ENCODE results near the gene WDR17. TPM values are rescaled to one million over a fixed set of nuclear protein-coding genes. Genes with fewer than 3 reads are reported as not detected.

The WDR17 gene
- 1 to 10 TPM; 6.2 to 8.1 (median 7.2) TPM for polyA plus RNA-seq (ENCODE audit: insufficient read length in 4 of 4)

DNA sequence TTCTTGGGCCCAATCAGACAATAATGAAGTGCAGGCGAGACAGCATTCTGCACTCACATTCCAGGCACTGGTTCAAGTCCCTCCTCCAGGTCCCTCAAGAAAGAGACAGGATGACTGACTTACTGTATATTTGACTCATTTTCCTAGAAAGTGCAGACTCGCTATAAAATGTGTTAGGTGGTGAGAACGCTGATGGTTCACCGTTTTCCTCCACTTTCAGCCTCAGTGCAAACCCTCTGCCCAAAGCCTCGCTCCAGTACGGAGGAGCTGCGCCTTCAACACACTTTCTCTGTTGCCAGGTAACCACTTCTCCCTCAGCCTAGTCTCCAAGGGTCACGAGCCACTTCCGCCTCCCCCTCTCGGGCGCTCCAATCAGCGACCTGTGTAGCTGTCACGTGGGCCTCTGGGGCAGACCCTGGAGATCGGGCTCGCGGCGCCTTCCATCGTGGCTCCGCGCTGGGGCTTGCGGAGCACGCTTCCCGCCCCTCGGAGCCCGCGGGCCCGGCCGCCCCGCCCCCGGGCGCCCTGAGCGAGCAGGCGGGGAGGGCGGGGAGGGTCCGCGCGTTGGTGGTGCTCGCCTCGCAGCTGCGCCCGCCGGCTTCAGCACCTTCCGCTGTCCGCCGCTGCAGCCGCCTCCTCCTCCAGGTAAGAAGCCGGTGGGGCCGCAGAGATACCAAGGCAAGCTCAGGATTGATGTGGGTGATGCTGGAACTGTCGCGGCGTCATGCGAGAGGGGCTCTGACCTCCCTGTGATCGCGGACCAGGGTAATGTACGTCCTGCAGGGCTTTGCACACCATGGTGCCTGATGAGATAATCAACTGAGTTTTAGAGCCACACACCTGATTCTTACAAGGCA, at the start of gene WDR17:
WDR17 (plus strand) TSS at position 407 of the 857 bp plus-strand sequence. CDS start 45,740 bp downstream, outside the sequence.
- DNase-seq (ENCODE audit: low read depth in 4 of 4, low spot score in 3 of 4): peak; percentile 49 to 80 (median 75)

DNA sequence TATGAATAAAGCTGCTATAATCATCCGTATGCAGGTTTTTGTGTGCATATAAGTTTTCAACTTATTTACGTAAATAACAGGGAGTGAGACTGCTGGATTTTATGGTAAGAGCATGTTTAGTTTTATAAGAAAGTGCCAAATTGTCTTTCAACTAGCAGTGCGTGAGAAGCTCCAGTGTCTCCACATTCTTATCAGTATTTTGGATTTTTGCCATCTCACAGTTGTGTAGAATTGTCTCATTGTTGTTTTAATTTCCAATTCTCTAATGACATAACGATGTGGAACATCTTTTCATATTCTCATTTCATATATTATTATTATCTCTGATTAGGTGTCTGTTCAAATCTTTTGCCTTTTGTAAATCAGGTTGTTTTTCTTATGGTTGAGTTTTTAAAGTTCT, 49.0 kb upstream of the WDR17 start:
- no peak for DNase-seq (ENCODE audit: low read depth in 4 of 4, low spot score in 3 of 4)

DNA sequence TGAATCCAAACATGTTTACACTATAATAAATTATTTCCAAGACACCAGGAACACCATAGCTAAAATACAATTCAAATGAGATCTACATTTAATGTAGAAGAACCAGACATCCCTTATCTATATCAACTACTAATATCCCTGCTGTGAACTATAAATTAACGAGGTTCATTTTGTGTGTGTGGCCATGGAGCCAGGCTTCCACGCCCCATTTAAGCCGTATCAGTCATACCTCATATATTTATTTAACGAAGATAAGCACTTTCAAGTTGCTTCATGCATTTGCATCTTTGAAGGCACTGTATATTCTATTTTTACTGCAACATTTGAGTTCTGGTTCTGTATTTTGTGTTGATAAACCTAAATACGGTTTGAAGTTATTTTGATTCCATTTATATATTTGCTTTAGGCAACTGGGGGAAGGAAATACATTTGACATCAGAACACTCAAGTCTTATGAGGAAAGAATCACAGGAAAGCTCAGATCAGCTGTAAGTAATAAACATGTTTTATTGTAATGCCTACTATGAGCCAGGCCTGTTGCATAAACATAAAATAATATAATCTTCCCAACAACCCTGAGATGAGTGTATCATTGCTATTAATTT, 45.1 kb upstream of the WDR17 start:
- no peak for DNase-seq (ENCODE audit: low read depth in 4 of 4, low spot score in 3 of 4)

DNA sequence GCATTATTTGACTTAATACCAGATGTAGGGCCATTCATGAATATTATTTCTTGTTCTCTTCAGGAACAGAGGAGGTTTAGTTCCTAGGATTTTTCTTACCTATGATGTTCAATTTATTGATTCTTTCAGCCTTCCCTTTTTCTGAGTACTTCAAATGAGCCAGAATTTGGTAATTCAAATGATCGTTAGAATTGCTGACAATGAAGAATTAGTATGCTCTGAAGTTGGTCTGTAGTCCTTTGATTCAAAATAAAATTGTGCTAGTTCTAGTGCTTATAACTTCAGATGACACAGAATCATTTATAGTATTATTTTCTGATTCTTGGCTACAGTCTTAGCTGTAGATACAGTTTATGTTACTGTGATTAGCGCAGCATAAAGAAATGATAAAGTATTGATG, 35.2 kb upstream of the WDR17 start:
- DNase-seq (ENCODE audit: low read depth in 4 of 4, low spot score in 3 of 4): no peak

DNA sequence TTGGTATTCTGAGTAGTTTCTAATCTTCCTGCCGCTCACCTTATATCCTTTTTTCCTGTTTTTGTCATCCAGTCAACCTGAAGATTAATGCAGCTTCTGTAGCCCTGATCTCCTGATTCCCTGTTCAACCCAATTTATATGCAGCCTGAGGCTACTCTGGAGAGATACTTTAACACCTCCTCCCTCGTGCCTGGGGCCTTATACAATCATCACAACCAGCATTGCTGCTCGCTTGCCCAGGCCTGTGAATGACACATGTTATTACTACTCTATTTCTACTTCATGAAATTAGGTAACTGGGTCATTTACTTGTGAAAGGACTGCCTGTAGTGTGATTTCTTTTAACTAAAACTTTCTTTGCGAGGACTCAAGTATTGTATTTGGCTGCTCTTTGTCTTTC, 33.7 kb upstream of the WDR17 start:
- no peak for DNase-seq (ENCODE audit: low read depth in 4 of 4, low spot score in 3 of 4)

DNA sequence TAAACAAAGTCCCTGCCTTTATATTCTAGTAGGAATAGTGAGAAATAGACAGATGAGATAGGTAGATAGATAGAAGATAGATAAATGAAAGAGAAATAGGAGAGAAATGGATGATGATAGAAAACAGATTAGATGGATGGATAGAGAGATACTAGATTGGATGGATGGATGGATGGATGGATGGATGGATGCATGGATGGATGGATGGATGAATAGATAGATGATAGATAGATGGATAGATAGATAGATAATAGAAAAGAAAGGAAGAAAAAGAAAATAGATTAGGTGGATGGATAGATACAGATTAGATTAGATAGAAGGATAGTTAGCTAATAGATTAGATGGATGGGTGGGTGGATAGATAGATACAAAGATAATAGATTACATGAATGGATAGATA, 33.2 kb upstream of the WDR17 start:
- no peak for DNase-seq (ENCODE audit: low read depth in 4 of 4, low spot score in 3 of 4)

DNA sequence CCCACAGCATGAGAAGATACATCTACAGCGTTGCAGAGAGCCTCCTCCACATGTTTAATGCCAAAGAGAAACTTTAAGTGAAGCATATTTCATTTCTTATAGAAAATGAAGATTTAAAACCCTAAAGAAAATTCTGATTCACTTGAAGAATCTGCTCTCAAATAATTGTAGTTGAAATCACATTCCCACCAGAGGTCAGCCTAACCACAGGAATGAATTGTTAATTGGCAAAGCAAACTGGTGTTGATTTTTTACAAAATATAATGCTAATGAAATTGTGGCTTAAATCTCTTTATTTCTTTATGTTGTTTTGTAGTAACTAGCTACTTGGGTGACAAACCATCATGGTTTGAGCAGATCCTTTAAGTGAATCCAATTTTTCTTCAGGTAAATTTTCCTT, 31.1 kb upstream of the WDR17 start:
- DNase-seq (ENCODE audit: low read depth in 4 of 4, low spot score in 3 of 4): peak; percentile 3 to 33 (median 12)

DNA sequence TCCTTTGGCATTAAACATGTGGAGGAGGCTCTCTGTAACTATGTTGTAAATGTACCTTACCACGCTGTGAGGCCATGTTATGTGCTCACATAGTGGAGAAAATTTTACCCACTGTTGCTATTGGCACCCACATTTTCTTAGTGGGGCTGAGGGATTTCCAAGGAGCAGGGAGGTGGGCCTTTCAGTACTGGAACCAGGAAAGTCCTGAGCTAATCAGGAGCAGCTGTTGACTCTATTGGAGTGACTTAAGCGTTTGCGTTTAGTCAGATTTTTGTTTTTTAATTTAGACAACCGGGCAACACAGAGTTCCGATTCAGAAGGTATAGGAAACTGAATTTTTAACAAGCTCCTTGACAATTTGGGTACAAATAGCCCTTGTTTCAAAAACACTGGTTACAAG, 30.7 kb upstream of the WDR17 start:
- DNase-seq (ENCODE audit: low read depth in 4 of 4, low spot score in 3 of 4): no peak

DNA sequence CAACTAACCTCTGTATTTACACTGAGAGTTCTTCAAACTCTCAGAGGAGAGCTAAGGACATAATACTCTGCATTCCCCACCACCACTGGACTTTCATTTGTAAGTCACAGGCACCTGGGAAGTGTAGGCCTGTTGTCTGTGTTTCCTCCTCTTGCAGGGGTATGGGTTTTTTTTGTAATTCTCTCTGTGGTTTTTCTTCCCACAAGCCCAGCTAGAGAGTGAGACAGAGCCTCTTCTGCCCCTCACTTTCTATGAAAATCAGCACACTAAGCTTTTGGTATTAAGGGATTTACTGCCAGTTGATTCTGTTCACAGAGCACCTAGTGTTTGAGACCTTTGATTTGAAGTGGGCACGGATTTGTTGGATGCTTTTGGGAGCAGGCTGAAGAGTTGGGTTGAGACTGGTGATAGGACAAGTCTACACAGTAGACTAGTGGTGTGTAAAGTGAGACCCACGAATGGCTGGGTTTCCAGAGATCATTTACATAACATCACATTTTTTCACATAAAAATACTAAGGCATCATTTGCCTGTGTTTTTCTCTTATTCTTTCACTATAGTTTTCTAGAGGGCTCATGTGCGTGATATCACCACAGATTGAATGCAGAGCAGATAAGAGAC, 28.9 kb upstream of the WDR17 start:
- DNase-seq (ENCODE audit: low read depth in 4 of 4, low spot score in 3 of 4): no peak

DNA sequence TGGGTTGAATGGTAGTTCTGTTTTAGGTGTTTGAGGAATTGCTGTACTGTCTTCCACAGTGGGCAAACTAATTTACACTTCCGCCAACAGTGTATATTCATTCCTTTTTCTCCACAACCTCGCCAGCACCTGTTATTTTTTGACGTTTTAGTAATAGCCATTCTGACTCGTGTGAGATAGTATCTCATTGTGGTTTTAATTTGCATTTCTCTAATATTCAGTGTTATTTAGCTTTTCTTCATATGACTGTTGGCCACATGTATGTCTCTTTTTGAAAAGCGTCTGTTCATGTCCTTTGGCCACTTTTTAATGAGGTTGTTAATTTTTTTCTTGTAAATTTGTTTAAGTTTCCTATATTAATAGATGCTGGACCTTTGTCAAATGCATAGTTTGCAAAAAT, 26.9 kb upstream of the WDR17 start:
- DNase-seq (ENCODE audit: low read depth in 4 of 4, low spot score in 3 of 4): no peak

DNA sequence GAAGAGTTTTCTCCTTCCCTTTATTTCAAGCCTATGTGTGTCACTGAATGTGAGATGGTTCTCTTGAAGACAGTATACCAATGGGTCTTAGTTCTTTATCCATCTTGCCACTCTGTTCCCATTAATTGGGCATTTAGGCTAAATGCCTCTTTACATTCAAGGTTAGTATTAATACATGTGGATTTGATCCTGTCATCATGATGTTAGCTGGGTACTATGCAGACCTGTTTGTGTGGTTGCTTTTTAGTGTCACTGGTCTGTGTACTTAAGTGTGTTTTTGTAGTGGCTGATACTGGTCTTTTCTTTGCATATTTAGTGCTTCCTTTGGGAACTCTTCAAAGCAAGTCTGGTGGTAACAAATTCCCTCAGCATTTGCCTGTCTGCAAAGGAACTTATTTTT, 23.4 kb upstream of the WDR17 start:
- DNase-seq (ENCODE audit: low read depth in 4 of 4, low spot score in 3 of 4): no peak

DNA sequence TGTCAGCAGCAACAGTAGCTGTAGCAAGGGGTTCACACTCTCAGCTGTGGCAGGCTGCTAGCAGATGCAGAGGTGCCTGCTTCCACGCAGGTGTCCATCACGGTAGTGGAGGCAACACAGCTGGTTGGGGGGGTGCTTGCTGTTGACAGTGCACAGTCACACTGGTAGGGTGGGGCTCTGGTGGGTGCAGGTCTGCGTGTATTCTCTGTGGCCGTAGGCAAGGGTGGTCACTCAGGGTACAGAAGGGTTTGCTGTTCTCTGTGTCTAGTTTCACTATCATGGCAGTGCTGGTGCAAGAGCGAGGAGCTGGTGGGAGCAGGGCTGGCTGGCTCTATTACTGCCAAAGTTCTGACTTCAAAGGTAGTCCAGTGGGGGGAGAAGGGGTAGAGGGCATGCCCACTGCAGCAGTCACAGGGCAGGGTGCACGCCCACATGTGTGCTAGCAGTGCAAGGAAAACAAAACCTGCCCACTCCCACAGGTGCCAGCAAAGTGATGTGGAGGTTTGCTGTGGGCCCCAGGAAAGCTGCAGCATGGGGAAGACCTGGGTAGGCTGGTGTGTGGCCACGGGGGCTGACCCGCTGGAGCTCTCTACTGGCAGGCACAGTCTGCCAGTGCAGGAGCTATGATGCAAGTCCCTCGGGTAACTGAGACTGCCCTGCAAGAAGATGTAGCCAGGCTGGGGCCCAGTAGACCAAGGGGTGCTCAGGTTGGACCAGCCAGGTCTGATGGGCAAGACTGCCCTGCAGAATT, 21.6 kb upstream of the WDR17 start:
- no peak for DNase-seq (ENCODE audit: low read depth in 4 of 4, low spot score in 3 of 4)

DNA sequence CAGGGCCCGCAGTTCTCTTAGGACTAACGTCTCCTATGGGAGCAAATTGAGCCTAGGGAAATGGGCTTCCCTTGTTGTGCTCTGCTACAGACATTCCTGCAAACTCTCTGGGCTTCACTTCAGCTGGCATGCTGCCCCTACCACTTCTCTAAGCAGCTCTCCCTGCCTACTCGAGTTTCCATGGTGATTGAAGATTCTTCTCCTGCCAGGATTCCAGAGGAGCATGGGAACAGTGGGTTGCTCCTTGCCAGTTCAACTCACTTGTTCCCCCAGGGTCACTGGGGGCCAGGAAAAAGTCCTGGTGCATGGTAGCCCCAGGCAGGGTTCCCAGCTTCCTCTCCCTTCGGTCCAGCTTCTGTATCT, 21.1 kb upstream of the WDR17 start:
- no peak for DNase-seq (ENCODE audit: low read depth in 4 of 4, low spot score in 3 of 4)

DNA sequence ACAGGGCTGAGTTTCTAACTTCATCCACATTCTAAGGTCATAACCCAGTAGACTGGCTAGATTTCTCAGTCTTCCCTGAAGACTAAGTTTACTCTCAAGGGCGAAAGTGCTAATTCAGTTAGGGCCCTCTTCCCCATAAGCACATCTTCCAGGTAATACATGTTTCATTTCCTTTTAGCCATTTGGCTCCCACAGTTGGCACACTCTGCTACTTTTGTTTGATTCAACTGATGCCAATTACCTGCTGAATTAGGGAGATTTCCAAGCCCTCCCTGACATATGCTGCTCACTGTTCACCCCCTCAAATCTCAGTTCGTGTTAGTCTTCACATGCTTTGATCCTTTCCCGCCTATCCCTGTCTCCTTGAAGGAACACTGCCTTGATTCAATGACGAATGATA, 17.0 kb upstream of the WDR17 start:
- no peak for DNase-seq (ENCODE audit: low read depth in 4 of 4, low spot score in 3 of 4)

DNA sequence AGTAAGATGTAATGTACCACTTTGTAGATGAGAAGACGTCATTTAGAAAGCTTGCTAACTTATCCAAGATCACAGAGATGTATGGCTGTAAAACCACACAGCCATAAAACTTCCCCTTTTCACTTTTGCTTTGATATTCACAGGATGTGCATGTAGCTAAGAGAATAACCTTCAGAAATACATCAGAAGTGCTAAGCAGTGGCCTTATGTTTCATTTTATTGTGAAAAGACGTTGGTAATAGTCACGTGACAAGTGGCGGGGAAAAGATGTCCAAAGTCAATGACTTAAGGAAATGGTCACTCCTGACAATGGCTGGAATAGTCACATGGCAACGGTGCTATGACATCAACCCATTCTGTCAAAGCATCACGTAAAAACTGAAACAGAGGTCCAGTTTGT, 12.9 kb upstream of the WDR17 start:
- no peak for DNase-seq (ENCODE audit: low read depth in 4 of 4, low spot score in 3 of 4)

DNA sequence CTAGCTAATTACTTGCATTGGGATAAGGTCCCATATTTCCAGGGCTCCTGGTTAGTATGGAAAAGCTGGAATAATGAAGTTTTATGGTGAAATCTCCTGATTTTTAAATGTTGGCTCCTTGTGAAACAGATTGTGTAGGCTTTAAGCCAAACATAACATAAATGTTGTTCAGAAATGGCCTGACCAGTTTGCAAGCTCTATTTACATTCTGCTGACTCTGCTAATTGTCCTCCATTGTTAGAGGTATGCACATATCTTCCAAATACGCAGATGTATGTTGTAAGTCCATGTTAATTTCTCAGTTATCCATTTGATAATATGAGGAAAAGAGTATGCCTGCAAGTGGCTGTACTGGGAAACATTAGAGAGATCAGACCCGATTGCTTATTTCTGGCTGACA, 11.9 kb upstream of the WDR17 start:
- no peak for DNase-seq (ENCODE audit: low read depth in 4 of 4, low spot score in 3 of 4)

DNA sequence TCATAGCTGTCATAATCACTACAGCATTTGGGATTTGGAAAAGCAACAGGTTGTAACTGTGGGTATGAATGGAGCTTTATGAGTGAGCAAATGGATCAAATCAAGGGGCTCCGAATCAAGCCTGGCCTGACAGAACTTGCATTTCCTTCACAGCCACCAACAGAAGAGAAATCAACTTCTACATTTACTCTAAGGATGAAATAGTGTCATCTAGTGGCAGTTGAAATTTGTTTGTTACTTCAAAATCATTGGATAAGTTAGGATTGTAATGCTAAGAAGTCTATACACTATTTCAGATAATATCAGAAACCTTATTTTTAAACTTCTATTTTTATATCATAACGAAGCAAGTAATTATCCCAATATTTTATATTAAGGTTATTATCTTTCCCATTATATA, 10.7 kb upstream of the WDR17 start:
- no peak for DNase-seq (ENCODE audit: low read depth in 4 of 4, low spot score in 3 of 4)

DNA sequence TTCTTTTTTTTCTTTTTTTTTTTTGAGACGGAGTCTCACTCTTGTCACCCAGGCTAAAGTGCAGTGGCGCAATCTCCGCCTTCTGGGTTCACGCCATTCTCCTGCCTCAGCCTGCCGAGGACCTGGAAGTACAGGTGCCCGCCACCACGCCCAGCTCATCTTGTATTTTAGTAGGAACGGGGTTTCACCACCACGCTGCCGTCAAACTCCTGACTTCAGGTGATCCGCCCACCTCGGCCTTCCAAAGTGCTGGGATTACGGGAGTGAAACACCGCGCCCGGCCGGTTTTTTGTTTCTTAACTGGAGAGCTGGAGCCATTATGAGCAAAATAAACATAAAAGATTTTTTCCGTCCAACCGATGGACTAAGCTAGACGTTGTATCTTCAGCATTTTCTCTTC, 1.9 kb upstream of the WDR17 start:
- no peak for DNase-seq (ENCODE audit: low read depth in 4 of 4, low spot score in 3 of 4)

DNA sequence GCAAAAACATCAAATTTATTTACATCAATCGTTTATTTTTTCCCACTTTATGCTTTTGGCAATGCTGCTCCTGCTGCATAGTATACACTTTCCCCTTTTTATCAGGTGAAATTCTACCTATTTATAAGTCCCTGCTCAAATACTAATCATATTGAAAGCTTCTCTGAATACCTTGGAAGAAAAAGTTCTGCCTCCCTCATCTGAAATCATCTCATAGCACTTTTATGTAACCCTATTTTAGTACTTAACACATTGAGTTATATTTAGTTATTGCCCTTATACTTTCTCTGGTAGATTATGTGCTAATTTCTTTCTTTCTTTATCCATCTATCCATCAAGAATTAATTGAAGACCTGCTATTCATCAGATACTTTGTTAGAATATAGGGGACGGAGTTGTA, 1.1 kb upstream of the WDR17 start:
- no peak for DNase-seq (ENCODE audit: low read depth in 4 of 4, low spot score in 3 of 4)

DNA sequence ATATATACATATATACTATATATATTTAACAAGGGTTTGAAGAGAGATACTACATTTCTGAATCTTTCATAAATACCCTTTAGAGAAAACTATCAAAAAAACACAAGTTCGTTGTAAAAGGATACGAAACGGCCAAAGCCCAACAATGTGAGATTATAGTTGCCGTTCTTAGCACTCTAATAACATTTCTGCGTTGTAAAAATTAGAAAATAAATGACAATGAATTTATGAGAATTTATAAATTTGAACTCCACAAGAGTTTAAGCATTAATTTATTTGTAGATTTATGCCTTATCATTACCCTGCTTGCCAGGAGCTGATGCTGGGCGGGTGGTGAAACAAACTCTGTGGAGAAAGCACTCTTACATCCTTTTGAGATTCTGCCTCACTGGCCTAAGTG, 1.1 kb downstream of the WDR17 start:
- no peak for DNase-seq (ENCODE audit: low read depth in 4 of 4, low spot score in 3 of 4)

DNA sequence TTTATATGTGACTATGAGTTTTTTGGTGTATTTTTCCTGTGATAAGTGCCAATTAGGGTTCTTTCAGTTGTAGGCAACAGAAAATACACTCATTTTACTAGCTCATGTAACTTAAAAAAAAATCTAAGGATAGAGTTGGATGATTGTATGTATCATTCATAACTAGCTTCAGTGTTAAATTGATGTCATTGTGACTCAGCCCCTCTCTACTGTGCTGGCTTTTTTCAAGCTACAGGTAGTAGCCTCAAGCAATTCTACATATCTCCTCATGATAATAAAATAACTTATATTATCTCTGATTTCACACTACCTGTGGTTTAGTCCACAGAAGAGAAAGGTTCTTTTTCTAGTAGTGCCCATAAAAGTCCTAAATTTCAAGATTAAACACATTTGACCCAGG, 11.9 kb downstream of the WDR17 start:
- DNase-seq (ENCODE audit: low read depth in 4 of 4, low spot score in 3 of 4): no peak
